ENCODE results near the gene MAG. TPM values are rescaled to one million over a fixed set of nuclear protein-coding genes. Genes with fewer than 3 reads are reported as not detected.

MAG gene
- total and polyA plus RNA-seq, 2 of the 13 experiments (the other 11 are each of a cell fraction or from before 2014, with no cell fraction given), result 0.20 to 1.3 TPM

DNA sequence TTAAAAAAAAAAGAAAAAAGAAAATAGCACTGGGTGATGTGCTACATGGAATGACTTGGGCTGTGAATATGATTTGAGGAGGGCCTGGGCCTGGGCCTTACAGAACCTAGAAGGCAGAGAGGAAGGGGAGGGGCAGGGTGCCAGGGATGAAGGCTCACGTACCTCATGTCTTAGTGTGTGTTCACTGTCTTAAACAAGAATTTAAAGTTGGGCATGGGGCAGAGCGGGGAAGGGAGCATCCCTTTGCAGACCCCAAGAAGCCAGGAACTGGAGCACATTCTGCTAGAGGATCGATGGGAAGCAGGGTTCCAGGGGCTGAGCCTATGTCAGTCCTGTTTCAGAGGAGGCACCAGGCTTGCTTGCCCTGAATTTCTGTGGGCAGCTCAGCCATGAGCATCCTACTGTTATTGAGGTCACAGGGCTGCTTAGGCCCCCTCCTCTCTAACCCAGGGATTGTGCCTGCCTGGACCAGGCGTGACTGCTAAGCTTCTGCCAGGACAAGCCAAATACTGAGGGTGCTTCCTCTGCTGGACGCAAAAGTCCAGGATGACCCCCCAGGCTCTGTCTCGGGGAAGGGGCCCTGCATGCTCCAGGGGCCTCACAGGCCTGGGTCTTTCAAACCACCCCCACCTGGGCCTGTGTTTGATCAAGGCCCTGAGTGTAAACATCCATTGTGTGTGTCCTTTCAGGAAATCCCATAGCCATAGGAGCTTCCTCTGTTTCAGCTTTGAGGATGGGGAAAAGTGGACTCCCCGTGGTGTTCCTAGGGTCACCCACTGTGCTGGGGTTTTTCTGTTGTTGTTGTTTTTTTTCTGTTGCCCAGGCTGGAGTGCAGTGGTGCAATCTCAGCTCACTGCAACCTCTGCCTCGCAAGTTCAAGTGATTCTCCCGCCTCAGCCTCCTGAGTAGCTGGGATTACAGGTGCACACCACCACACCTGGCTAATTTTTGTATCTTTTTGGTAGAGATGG is 38.4 kb upstream of the MAG start (continued):
- no peak for TF ChIP-seq EEA1 (CRISPR knock-in tag; IDR thresholded peaks at IDR 0.05; ENCODE audit: borderline replicate concordance)
- TF ChIP-seq ASH2L (IDR thresholded peaks at IDR 0.05; ENCODE audit: insufficient read length, low read depth, low read length), result no peak
- TF ChIP-seq ZNF136 (CRISPR knock-in tag; IDR thresholded peaks at IDR 0.05; ENCODE audit: low read depth), result no peak
- no peak for TF ChIP-seq SMARCC2 (IDR thresholded peaks at IDR 0.05)
- no peak for TF ChIP-seq RAD51 (IDR thresholded peaks at IDR 0.05; ENCODE audit: borderline replicate concordance)
- TF ChIP-seq GATAD1 (CRISPR knock-in tag; IDR thresholded peaks at IDR 0.05), result peak; percentile 50
- no peak for TF ChIP-seq ZNF484 (CRISPR knock-in tag; IDR thresholded peaks at IDR 0.05; ENCODE audit: borderline replicate concordance, low read depth)
- no peak for TF ChIP-seq CHD2 (IDR thresholded peaks at IDR 0.05; ENCODE audit: low read depth, low read length)
- no peak for TF ChIP-seq ZC3H4 (CRISPR knock-in tag; IDR thresholded peaks at IDR 0.05; ENCODE audit: borderline replicate concordance)
- no peak for TF ChIP-seq ZNF678 (CRISPR knock-in tag; IDR thresholded peaks at IDR 0.05)
- TF ChIP-seq E2F2 (CRISPR knock-in tag; IDR thresholded peaks at IDR 0.05; ENCODE audit: borderline replicate concordance), result no peak
- TF ChIP-seq NPAS2 (CRISPR knock-in tag; IDR thresholded peaks at IDR 0.05; ENCODE audit: borderline replicate concordance), result no peak
- TF ChIP-seq ZC3H13 (CRISPR knock-in tag; IDR thresholded peaks at IDR 0.05), result no peak
- TF ChIP-seq RERE (CRISPR knock-in tag; IDR thresholded peaks at IDR 0.05; ENCODE audit: low read depth), result no peak
- TF ChIP-seq FOXA3 (CRISPR knock-in tag; IDR thresholded peaks at IDR 0.05), result peak; percentile 94
- TF ChIP-seq, protein P1, sequence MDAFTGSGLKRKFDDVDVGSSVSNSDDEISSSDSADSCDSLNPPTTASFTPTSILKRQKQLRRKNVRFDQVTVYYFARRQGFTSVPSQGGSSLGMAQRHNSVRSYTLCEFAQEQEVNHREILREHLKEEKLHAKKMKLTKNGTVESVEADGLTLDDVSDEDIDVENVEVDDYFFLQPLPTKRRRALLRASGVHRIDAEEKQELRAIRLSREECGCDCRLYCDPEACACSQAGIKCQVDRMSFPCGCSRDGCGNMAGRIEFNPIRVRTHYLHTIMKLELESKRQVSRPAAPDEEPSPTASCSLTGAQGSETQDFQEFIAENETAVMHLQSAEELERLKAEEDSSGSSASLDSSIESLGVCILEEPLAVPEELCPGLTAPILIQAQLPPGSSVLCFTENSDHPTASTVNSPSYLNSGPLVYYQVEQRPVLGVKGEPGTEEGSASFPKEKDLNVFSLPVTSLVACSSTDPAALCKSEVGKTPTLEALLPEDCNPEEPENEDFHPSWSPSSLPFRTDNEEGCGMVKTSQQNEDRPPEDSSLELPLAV (CRISPR knock-in tag; conservative IDR thresholded peaks at IDR 0.05; ENCODE audit: low read depth), result no peak
- no peak for TF ChIP-seq DNMT1 (CRISPR knock-in tag; IDR thresholded peaks at IDR 0.05)
